ENCODE results near the gene TM9SF2. TPM values are rescaled to one million over a fixed set of nuclear protein-coding genes. Genes with fewer than 3 reads are reported as not detected.
"Not testable (repeated sequence)": the region's sequence is repeated elsewhere in the genome, so short reads cannot be mapped to it uniquely, and the experiment has no call there.

Gene TM9SF2
- total RNA-seq, 1 donor from 2014 or later = 78.5 TPM

DNA sequence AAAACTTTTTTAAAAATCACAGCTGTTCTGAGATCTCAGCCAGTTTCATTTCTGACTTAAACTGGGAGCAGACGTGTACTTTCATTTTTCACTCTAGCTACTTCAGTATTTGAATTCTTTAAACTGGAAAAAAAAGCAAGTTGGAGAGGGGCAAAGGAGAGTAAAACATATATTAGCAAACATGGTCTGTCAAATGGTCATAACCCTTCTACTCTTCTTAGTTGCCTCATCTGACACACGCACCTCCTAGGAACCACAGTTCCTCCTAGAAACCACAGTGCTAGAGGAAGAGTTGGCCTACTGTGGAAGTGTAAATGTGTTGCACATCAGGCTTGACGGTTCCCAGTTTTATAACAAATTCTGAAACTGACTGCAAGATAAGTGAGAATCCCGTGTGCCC is 47.2 kb downstream of the TM9SF2 start:
- Mint-ChIP-seq H3K9me3 (no peaks in the 10 kb centered on the region), H3K27ac (no peak overlapping the region), H3K4me3 (ENCODE audit: low read depth) (no peak overlapping the region), H3K36me3 (ENCODE audit: low read depth) (peaks cover 83% of the 10 kb centered on the region), H3K4me1 (ENCODE audit: low read depth) (peaks cover 15% of the 10 kb centered on the region), H3K27me3 (ENCODE audit: low read depth) (no peaks in the 10 kb centered on the region)
- DNase-seq (ENCODE audit: low spot score) = no peak
- intact Hi-C loops (cut with micrococcal nuclease) = no loop called here

DNA sequence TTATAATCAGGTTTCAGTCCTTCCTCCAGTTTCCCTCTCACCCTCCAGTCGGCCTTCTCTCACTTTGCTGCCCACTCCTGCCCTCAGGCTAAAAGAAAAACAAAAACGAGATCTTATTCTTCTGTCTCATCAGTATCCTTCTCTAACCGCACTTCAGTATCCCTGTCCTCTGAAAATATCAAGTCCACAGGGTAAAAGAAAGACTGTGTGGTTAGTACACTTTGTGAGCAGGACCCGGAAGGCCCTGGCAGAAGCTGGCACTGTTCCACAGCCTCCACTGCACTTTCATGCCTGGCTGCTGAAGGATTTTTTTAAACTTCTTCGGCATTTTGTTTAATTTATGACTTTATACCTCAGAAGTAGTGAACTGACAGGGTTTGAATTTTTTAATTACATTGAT is 51.8 kb downstream of the TM9SF2 start:
- DNase-seq (ENCODE audit: low spot score) = no peak
- H3K4me3 Mint-ChIP-seq (ENCODE audit: low read depth) = no peak overlapping the region
- H3K27ac Mint-ChIP-seq = no peak overlapping the region
- H3K9me3 Mint-ChIP-seq = no peaks in the 10 kb centered on the region
- intact Hi-C loops (cut with micrococcal nuclease) = no loop called here
- peaks cover 80% of the 10 kb centered on the region for H3K36me3 Mint-ChIP-seq (ENCODE audit: low read depth)
- no peaks in the 10 kb centered on the region for H3K27me3 Mint-ChIP-seq (ENCODE audit: low read depth)
- peaks cover 19% of the 10 kb centered on the region for H3K4me1 Mint-ChIP-seq (ENCODE audit: low read depth)

GRCh38 chr13:99555149-99555548 is 53.9 kb downstream of the TM9SF2 start:
- Mint-ChIP-seq H3K9me3 (no peaks in the 10 kb centered on the region), H3K36me3 (ENCODE audit: low read depth) (peaks cover 76% of the 10 kb centered on the region), H3K4me3 (ENCODE audit: low read depth) (no peak overlapping the region), H3K27ac (no peak overlapping the region), H3K4me1 (ENCODE audit: low read depth) (peaks cover 12% of the 10 kb centered on the region), H3K27me3 (ENCODE audit: low read depth) (no peaks in the 10 kb centered on the region)
- no peak for DNase-seq (ENCODE audit: low spot score)
- intact Hi-C loops (cut with micrococcal nuclease) = no loop called here

DNA sequence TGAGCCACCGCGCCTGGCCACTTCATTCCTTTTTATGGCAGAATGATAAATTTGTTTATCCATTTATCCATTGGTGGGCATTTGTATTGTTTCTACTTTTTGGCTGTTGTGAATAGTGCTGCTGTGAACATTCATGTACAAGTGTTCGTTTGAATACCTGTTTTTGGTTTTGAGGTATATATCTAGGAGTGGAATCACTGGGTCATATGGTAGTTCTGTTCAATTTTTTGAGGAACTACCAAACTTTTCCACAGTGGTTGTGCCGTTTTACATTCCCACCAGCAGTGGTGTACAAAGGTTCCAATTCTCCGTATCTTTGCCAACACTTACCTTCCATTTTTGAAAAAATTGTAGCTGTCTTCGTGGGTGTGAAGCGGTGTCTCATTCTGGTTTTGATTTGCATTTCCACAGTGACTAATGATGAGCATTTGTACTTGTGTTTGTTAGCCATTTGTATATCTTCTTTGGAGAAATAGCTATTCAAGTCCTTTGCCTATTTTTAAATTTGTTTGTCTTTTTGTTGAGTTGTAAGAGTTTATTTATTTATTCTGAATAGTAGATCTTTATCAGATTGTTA is 55.7 kb downstream of the TM9SF2 start:
- H3K27me3 Mint-ChIP-seq (ENCODE audit: low read depth) = no peaks in the 10 kb centered on the region
- peaks cover 68% of the 10 kb centered on the region for H3K36me3 Mint-ChIP-seq (ENCODE audit: low read depth)
- H3K27ac Mint-ChIP-seq = no peak overlapping the region
- H3K9me3 Mint-ChIP-seq = no peaks in the 10 kb centered on the region
- intact Hi-C loops (cut with micrococcal nuclease) = no loop called here
- H3K4me3 Mint-ChIP-seq (ENCODE audit: low read depth) = no peak overlapping the region
- peaks cover 12% of the 10 kb centered on the region for H3K4me1 Mint-ChIP-seq (ENCODE audit: low read depth)
- no peak for DNase-seq (ENCODE audit: low spot score)

DNA sequence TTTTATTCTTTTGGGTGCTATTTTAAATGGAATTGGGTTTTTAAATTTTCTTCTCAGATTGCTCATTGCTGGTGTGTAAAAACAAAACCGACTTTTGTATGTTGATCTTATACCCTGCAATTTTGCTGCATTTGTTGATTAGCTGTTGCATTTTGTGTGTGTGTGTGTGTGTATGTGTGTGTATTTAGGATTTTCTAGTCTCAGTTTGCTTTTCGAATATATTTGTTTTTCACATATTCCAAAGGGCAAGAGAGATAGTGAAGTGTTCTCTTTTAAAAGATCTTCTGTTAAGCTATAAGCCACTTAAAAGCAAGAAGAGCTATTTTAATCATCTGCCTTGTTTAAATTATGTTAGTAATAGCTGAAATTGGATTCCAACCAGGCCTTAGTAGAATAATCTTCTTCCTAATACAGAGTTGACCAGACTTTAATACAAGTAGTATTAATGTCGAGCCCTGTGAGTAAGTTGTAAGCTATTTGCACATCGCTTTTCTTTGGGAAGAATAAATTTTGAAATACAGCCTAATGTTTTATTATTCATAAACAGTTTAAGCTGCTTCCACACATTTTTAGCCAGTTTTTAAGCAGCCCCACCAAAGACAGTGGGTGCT is 57.4 kb downstream of the TM9SF2 start:
- Mint-ChIP-seq H3K4me1 (ENCODE audit: low read depth) (peaks cover 12% of the 10 kb centered on the region), H3K9me3 (no peaks in the 10 kb centered on the region), H3K27ac (no peak overlapping the region), H3K4me3 (ENCODE audit: low read depth) (no peak overlapping the region), H3K36me3 (ENCODE audit: low read depth) (peaks cover 66% of the 10 kb centered on the region), H3K27me3 (ENCODE audit: low read depth) (no peaks in the 10 kb centered on the region)
- no peak for DNase-seq (ENCODE audit: low spot score)
- intact Hi-C loops (cut with micrococcal nuclease) = no loop called here

DNA sequence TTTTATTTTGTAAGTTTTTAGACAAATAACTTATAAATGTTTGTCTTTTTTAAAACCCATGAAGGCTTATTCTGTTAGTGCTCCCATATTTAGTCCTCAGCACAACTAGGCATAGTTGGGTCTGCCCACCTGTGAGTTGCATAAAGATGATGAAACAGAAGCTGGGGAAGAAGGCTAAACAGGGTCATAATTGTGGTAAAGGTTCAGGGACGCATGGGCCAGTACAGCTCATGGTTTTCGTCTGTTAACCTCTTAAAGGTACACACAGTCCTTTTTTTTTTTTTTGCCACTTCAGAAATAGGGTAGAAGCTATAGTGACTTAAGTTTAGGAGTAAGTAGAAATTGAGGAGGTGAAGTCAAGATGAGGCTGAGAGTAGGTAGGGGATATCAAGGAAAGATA is 58.3 kb downstream of the TM9SF2 start:
- intact Hi-C loops (cut with micrococcal nuclease) = no loop called here
- Mint-ChIP-seq H3K36me3 (ENCODE audit: low read depth) (peaks cover 65% of the 10 kb centered on the region), H3K27me3 (ENCODE audit: low read depth) (no peaks in the 10 kb centered on the region), H3K9me3 (no peaks in the 10 kb centered on the region), H3K4me1 (ENCODE audit: low read depth) (peaks cover 12% of the 10 kb centered on the region), H3K27ac (no peak overlapping the region), H3K4me3 (ENCODE audit: low read depth) (no peak overlapping the region)
- DNase-seq (ENCODE audit: low spot score) = no peak

- DNase-seq (ENCODE audit: low spot score) = no peak
- H3K9me3 Mint-ChIP-seq = peaks cover under 1% of the 10 kb centered on the region
- no peaks in the 10 kb centered on the region for H3K27me3 Mint-ChIP-seq (ENCODE audit: low read depth)
- peaks cover 43% of the 10 kb centered on the region for H3K36me3 Mint-ChIP-seq (ENCODE audit: low read depth)
- H3K4me3 Mint-ChIP-seq (ENCODE audit: low read depth) = no peak overlapping the region
- intact Hi-C loops (cut with micrococcal nuclease) = no loop called here
- no peak overlapping the region for H3K27ac Mint-ChIP-seq
- H3K4me1 Mint-ChIP-seq (ENCODE audit: low read depth) = no peaks in the 10 kb centered on the region
Measured at GRCh38 chr13:99563404-99563803, 62.1 kb downstream of the TM9SF2 start.

GRCh38 chr13:99564386-99564785 is 63.1 kb downstream of the TM9SF2 start:
- Mint-ChIP-seq H3K4me1 (ENCODE audit: low read depth) (no peaks in the 10 kb centered on the region), H3K36me3 (ENCODE audit: low read depth) (peaks cover 35% of the 10 kb centered on the region), H3K27ac (no peak overlapping the region), H3K27me3 (ENCODE audit: low read depth) (no peaks in the 10 kb centered on the region), H3K4me3 (ENCODE audit: low read depth) (no peak overlapping the region), H3K9me3 (peaks cover 5% of the 10 kb centered on the region)
- no peak for DNase-seq (ENCODE audit: low spot score)
- intact Hi-C loops (cut with micrococcal nuclease) = no loop called here

DNA sequence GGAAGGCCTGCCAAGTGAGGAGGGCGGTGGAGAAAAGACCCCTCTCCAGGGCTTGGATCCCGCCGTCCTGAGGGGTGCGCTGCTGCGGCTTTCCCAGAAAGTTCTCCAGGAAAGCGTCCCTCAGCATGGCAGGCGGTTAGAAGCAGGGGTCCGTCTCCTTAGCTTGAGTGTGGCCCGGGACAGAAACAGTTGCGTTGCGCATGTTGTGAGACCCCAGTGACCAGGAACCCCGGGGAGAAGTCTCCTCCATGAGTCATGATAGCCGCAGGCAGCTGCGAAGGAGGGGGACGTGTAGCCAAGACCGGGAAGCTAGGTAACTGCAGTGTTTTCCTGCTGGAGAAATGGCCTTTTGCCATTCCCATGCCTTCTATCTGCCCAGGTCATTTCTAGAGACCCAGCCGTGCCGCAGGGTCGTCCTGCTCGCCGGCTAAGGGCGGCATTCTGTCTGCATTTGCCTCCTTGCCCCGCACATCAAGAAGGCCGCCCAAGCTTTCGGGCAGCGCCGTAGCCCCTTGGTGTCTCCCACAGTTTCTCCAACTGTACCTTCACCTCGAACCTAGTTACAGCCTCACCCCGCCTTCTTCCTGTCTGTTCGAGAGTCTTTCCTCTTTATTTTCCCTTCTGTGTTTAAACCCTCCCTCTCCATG is 64.3 kb downstream of the TM9SF2 start:
- no peaks in the 10 kb centered on the region for H3K27me3 Mint-ChIP-seq (ENCODE audit: low read depth)
- H3K4me1 Mint-ChIP-seq (ENCODE audit: low read depth) = no peaks in the 10 kb centered on the region
- DNase-seq (ENCODE audit: low spot score) = no peak
- H3K36me3 Mint-ChIP-seq (ENCODE audit: low read depth) = peaks cover 32% of the 10 kb centered on the region
- H3K27ac Mint-ChIP-seq = no peak overlapping the region
- no peak overlapping the region for H3K4me3 Mint-ChIP-seq (ENCODE audit: low read depth)
- H3K9me3 Mint-ChIP-seq = peaks cover 5% of the 10 kb centered on the region
- intact Hi-C loops (cut with micrococcal nuclease) = no loop called here

- peaks cover 5% of the 10 kb centered on the region for H3K9me3 Mint-ChIP-seq
- peak overlapping the region; percentile 19 for H3K4me3 Mint-ChIP-seq (ENCODE audit: low read depth)
- intact Hi-C loops (cut with micrococcal nuclease) = no loop called here
- no peak for DNase-seq (ENCODE audit: low spot score)
- H3K27me3 Mint-ChIP-seq (ENCODE audit: low read depth) = no peaks in the 10 kb centered on the region
- no peaks in the 10 kb centered on the region for H3K4me1 Mint-ChIP-seq (ENCODE audit: low read depth)
- peaks cover 28% of the 10 kb centered on the region for H3K36me3 Mint-ChIP-seq (ENCODE audit: low read depth)
- no peak overlapping the region for H3K27ac Mint-ChIP-seq
Measured at GRCh38 chr13:99566125-99567083, 65.1 kb downstream of the TM9SF2 start.

GRCh38 chr13:99568901-99569300 is 67.6 kb downstream of the TM9SF2 start:
- peaks cover 13% of the 10 kb centered on the region for H3K36me3 Mint-ChIP-seq (ENCODE audit: low read depth)
- H3K27me3 Mint-ChIP-seq (ENCODE audit: low read depth); DNase-seq (ENCODE audit: low spot score); H3K9me3 Mint-ChIP-seq; intact Hi-C loops (cut with micrococcal nuclease); H3K4me1 Mint-ChIP-seq (ENCODE audit: low read depth); H3K4me3 Mint-ChIP-seq (ENCODE audit: low read depth); H3K27ac Mint-ChIP-seq: not testable (repeated sequence)

GRCh38 chr13:99572131-99572530 is 70.9 kb downstream of the TM9SF2 start:
- Mint-ChIP-seq H3K27me3 (ENCODE audit: low read depth) (peaks cover 2% of the 10 kb centered on the region), H3K36me3 (ENCODE audit: low read depth) (no peaks in the 10 kb centered on the region), H3K9me3 (peaks cover 5% of the 10 kb centered on the region), H3K4me3 (ENCODE audit: low read depth) (no peak overlapping the region), H3K4me1 (ENCODE audit: low read depth) (peaks cover 2% of the 10 kb centered on the region), H3K27ac (no peak overlapping the region)
- no peak for DNase-seq (ENCODE audit: low spot score)
- intact Hi-C loops (cut with micrococcal nuclease) = no loop called here

Measured in activated T-helper 2 cell treated with anti-CD3 and anti-CD28 coated beads, Interferon-gamma antibody, Interleukin-2, Interleukin-4, amounts not matched to agents 10 μg/mL and 5 μg/mL and 100 μg/mL, durations not matched to agents 14 hours and 24 hours and 36 hours (primary cell).